ENCODE measurements around the gene RELA. TPM values are rescaled to one million over a fixed set of nuclear protein-coding genes. Genes with fewer than 3 reads are reported as not detected.

Gene RELA
- total and polyA plus RNA-seq, 2 of the 13 experiments (the other 11 are each of a cell fraction or from before 2014, with no cell fraction given) = 21.4 to 40.5 TPM

DNA sequence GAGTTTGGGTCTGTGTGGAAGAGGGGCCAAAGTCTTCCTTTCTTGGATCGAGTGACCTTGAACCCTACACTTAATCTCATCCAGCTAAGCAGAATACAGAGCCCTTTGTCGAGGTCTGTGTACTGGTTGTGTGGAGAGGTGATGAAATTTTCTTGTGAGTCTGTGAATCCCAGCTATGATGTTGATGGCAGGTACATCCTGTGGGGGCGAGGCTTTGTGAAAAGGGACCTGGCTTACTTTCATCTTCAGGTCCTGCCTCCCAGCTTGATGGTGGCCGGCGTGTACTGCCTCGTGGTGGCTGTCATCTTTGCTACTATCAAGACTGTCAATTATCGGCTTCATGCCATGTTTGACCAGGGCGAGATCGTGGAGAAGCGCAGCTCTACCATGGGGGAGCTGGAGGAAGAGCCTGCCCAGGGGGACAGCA, 46.1 kb downstream of the RELA start (continued):
- TF ChIP-seq ZNF251 (CRISPR knock-in tag; IDR thresholded peaks at IDR 0.05) (no peak), ZNF317 (CRISPR knock-in tag; IDR thresholded peaks at IDR 0.05) (no peak), HNRNPUL1 (IDR thresholded peaks at IDR 0.05; ENCODE audit: low read depth, low read length) (no peak), NR2F6 (IDR thresholded peaks at IDR 0.05) (peak; percentile 41), NR2F6 (CRISPR knock-in tag; IDR thresholded peaks at IDR 0.05) (peak; percentile 67), ARNTL (CRISPR knock-in tag; IDR thresholded peaks at IDR 0.05) (no peak), BRCA1 (CRISPR knock-in tag; IDR thresholded peaks at IDR 0.05) (no peak), KMT2B (CRISPR knock-in tag; IDR thresholded peaks at IDR 0.05) (no peak), ZNF598 (CRISPR knock-in tag; IDR thresholded peaks at IDR 0.05; ENCODE audit: borderline replicate concordance) (0 out of 2 replicates have a peak, but pooled peaks have one; percentile 26), SIX1 (CRISPR knock-in tag; IDR thresholded peaks at IDR 0.05; ENCODE audit: borderline replicate concordance) (no peak), ZNF10 (CRISPR knock-in tag; IDR thresholded peaks at IDR 0.05; ENCODE audit: borderline replicate concordance, low read depth) (no peak), HNRNPL (IDR thresholded peaks at IDR 0.05; ENCODE audit: low read depth, low read length) (no peak), TMF1 (CRISPR knock-in tag; IDR thresholded peaks at IDR 0.05; ENCODE audit: low read depth) (no peak), GFI1 (CRISPR knock-in tag; IDR thresholded peaks at IDR 0.05; ENCODE audit: borderline replicate concordance) (peak; percentile 91; the same call in 1 of the 2 replicates), ZNF614 (CRISPR knock-in tag; IDR thresholded peaks at IDR 0.05; ENCODE audit: borderline replicate concordance) (no peak)
- TF ChIP-seq, protein P1, sequence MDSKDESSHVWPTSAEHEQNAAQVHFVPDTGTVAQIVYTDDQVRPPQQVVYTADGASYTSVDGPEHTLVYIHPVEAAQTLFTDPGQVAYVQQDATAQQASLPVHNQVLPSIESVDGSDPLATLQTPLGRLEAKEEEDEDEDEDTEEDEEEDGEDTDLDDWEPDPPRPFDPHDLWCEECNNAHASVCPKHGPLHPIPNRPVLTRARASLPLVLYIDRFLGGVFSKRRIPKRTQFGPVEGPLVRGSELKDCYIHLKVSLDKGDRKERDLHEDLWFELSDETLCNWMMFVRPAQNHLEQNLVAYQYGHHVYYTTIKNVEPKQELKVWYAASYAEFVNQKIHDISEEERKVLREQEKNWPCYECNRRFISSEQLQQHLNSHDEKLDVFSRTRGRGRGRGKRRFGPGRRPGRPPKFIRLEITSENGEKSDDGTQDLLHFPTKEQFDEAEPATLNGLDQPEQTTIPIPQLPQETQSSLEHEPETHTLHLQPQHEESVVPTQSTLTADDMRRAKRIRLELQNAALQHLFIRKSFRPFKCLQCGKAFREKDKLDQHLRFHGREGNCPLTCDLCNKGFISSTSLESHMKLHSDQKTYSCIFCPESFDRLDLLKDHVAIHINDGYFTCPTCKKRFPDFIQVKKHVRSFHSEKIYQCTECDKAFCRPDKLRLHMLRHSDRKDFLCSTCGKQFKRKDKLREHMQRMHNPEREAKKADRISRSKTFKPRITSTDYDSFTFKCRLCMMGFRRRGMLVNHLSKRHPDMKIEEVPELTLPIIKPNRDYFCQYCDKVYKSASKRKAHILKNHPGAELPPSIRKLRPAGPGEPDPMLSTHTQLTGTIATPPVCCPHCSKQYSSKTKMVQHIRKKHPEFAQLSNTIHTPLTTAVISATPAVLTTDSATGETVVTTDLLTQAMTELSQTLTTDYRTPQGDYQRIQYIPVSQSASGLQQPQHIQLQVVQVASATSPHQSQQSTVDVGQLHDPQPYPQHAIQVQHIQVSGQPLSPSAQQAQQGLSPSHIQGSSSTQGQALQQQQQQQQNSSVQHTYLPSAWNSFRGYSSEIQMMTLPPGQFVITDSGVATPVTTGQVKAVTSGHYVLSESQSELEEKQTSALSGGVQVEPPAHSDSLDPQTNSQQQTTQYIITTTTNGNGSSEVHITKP (CRISPR knock-in tag; IDR thresholded peaks at IDR 0.05; ENCODE audit: low read depth) = peak; percentile 9; the same call in 1 of the 2 replicates
- TF ChIP-seq, protein P2, sequence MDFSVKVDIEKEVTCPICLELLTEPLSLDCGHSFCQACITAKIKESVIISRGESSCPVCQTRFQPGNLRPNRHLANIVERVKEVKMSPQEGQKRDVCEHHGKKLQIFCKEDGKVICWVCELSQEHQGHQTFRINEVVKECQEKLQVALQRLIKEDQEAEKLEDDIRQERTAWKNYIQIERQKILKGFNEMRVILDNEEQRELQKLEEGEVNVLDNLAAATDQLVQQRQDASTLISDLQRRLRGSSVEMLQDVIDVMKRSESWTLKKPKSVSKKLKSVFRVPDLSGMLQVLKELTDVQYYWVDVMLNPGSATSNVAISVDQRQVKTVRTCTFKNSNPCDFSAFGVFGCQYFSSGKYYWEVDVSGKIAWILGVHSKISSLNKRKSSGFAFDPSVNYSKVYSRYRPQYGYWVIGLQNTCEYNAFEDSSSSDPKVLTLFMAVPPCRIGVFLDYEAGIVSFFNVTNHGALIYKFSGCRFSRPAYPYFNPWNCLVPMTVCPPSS (IDR thresholded peaks at IDR 0.05) = no peak
- TF ChIP-seq, protein P3, sequence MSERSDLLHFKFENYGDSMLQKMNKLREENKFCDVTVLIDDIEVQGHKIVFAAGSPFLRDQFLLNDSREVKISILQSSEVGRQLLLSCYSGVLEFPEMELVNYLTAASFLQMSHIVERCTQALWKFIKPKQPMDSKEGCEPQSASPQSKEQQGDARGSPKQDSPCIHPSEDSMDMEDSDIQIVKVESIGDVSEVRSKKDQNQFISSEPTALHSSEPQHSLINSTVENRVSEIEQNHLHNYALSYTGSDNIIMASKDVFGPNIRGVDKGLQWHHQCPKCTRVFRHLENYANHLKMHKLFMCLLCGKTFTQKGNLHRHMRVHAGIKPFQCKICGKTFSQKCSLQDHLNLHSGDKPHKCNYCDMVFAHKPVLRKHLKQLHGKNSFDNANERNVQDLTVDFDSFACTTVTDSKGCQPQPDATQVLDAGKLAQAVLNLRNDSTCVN (CRISPR knock-in tag; IDR thresholded peaks at IDR 0.05; ENCODE audit: borderline replicate concordance) = no peak
- TF ChIP-seq, protein P4, sequence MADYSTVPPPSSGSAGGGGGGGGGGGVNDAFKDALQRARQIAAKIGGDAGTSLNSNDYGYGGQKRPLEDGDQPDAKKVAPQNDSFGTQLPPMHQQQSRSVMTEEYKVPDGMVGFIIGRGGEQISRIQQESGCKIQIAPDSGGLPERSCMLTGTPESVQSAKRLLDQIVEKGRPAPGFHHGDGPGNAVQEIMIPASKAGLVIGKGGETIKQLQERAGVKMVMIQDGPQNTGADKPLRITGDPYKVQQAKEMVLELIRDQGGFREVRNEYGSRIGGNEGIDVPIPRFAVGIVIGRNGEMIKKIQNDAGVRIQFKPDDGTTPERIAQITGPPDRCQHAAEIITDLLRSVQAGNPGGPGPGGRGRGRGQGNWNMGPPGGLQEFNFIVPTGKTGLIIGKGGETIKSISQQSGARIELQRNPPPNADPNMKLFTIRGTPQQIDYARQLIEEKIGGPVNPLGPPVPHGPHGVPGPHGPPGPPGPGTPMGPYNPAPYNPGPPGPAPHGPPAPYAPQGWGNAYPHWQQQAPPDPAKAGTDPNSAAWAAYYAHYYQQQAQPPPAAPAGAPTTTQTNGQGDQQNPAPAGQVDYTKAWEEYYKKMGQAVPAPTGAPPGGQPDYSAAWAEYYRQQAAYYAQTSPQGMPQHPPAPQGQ (CRISPR knock-in tag; IDR thresholded peaks at IDR 0.05; ENCODE audit: borderline replicate concordance) = no peak
- TF ChIP-seq, protein P5, sequence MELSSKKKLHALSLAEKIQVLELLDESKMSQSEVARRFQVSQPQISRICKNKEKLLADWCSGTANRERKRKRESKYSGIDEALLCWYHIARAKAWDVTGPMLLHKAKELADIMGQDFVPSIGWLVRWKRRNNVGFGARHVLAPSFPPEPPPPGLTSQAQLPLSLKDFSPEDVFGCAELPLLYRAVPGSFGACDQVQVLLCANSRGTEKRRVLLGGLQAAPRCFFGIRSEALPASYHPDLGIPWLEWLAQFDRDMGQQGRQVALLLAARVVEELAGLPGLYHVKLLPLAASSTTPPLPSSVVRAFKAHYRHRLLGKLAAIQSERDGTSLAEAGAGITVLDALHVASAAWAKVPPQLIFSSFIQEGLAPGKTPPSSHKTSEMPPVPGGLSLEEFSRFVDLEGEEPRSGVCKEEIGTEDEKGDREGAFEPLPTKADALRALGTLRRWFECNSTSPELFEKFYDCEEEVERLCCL (CRISPR knock-in tag; IDR thresholded peaks at IDR 0.05; ENCODE audit: borderline replicate concordance) = no peak

Data from HepG2 (cell line).